ENCODE measurements around the gene SULT2B1. TPM values are rescaled to one million over a fixed set of nuclear protein-coding genes. Genes with fewer than 3 reads are reported as not detected.

The SULT2B1 gene
- polyA plus RNA-seq, 1 donor from 2014 or later, result not detected

- Histone ChIP-seq H3F3A (ENCODE audit: insufficient read depth, low read length, poor library complexity, severe bottlenecking) (no peaks in the 10 kb centered on the region), H3K4me3 (ENCODE audit: low read length) (no peak overlapping the region), H3K9ac (ENCODE audit: low read length) (no peak overlapping the region), H3K79me2 (replicated peaks; ENCODE audit: insufficient read depth, low read length) (peaks cover 10% of the 10 kb centered on the region), H2AFZ (ENCODE audit: low read depth, low read length) (no peak overlapping the region), H3K4me2 (ENCODE audit: low read length) (no peak overlapping the region), H3K36me3 (ENCODE audit: insufficient read depth, low read length) (no peaks in the 10 kb centered on the region), H3K9me3 (ENCODE audit: low read length) (no peaks in the 10 kb centered on the region), H3K27me3 (ENCODE audit: insufficient read depth, low read depth, low read length) (no peaks in the 10 kb centered on the region), H4K20me1 (ENCODE audit: insufficient read depth) (no peaks in the 10 kb centered on the region), H3K9me2 (ENCODE audit: insufficient read depth, low read length) (no peaks in the 10 kb centered on the region), H3K27ac (ENCODE audit: low read length) (no peak overlapping the region)
- no peak for TF ChIP-seq RAD21 (conservative IDR thresholded peaks at IDR 0.05)
- peak; percentile 19 for TF ChIP-seq SMC3 (conservative IDR thresholded peaks at IDR 0.05; ENCODE audit: poor library complexity)
- peak; percentile 49 for TF ChIP-seq CTCF (IDR thresholded peaks at IDR 0.05; ENCODE audit: poor library complexity, severe bottlenecking)
These were observed 45.7 kb upstream of the SULT2B1 start for GRCh38 chr19:48506138-48506733.

GRCh38 chr19:48507911-48508439 lies 44.0 kb upstream of the SULT2B1 start:
- no peaks in the 10 kb centered on the region for H4K20me1 ChIP-seq (ENCODE audit: insufficient read depth)
- H3K27ac ChIP-seq (ENCODE audit: low read length), result no peak overlapping the region
- no peak overlapping the region for H3K4me2 ChIP-seq (ENCODE audit: low read length)
- H2AFZ ChIP-seq (ENCODE audit: low read depth, low read length), result no peak overlapping the region
- no peaks in the 10 kb centered on the region for H3K9me3 ChIP-seq (ENCODE audit: low read length)
- no peaks in the 10 kb centered on the region for H3F3A ChIP-seq (ENCODE audit: insufficient read depth, low read length, poor library complexity, severe bottlenecking)
- peaks cover 10% of the 10 kb centered on the region for H3K79me2 ChIP-seq (replicated peaks; ENCODE audit: insufficient read depth, low read length)
- no peaks in the 10 kb centered on the region for H3K9me2 ChIP-seq (ENCODE audit: insufficient read depth, low read length)
- no peak overlapping the region for H3K4me3 ChIP-seq (ENCODE audit: low read length)
- H3K27me3 ChIP-seq (ENCODE audit: insufficient read depth, low read depth, low read length), result no peaks in the 10 kb centered on the region
- no peaks in the 10 kb centered on the region for H3K36me3 ChIP-seq (ENCODE audit: insufficient read depth, low read length)
- TF ChIP-seq EP300 (conservative IDR thresholded peaks at IDR 0.05; ENCODE audit: poor library complexity, severe bottlenecking) (no peak), CTCF (IDR thresholded peaks at IDR 0.05; ENCODE audit: poor library complexity, severe bottlenecking) (no peak), RAD21 (conservative IDR thresholded peaks at IDR 0.05) (no peak), EZH2 (IDR thresholded peaks at IDR 0.05; ENCODE audit: borderline replicate concordance, insufficient read depth, low read length, poor library complexity, severe bottlenecking) (no peak)
- no peak overlapping the region for H3K9ac ChIP-seq (ENCODE audit: low read length)

GRCh38 chr19:48508729-48509411 lies 43.1 kb upstream of the SULT2B1 start:
- no peaks in the 10 kb centered on the region for H3K27me3 ChIP-seq (ENCODE audit: insufficient read depth, low read depth, low read length)
- no peaks in the 10 kb centered on the region for H3F3A ChIP-seq (ENCODE audit: insufficient read depth, low read length, poor library complexity, severe bottlenecking)
- H3K9me3 ChIP-seq (ENCODE audit: low read length), result no peaks in the 10 kb centered on the region
- H3K27ac ChIP-seq (ENCODE audit: low read length), result no peak overlapping the region
- no peaks in the 10 kb centered on the region for H4K20me1 ChIP-seq (ENCODE audit: insufficient read depth)
- H2AFZ ChIP-seq (ENCODE audit: low read depth, low read length), result no peak overlapping the region
- no peak overlapping the region for H3K4me2 ChIP-seq (ENCODE audit: low read length)
- no peaks in the 10 kb centered on the region for H3K9me2 ChIP-seq (ENCODE audit: insufficient read depth, low read length)
- peaks cover 10% of the 10 kb centered on the region for H3K79me2 ChIP-seq (replicated peaks; ENCODE audit: insufficient read depth, low read length)
- H3K4me3 ChIP-seq (ENCODE audit: low read length), result peak overlapping the region; percentile 74
- no peak for TF ChIP-seq RAD21 (conservative IDR thresholded peaks at IDR 0.05)
- no peak for TF ChIP-seq CTCF (IDR thresholded peaks at IDR 0.05; ENCODE audit: poor library complexity, severe bottlenecking)
- TF ChIP-seq EP300 (conservative IDR thresholded peaks at IDR 0.05; ENCODE audit: poor library complexity, severe bottlenecking), result no peak
- TF ChIP-seq REST (IDR thresholded peaks at IDR 0.05; ENCODE audit: borderline replicate concordance), result no peak
- TF ChIP-seq TAF1 (IDR thresholded peaks at IDR 0.05; ENCODE audit: low read depth), result no peak
- TF ChIP-seq POLR2AphosphoS5 (IDR thresholded peaks at IDR 0.05), result no peak
- TF ChIP-seq SMC3 (conservative IDR thresholded peaks at IDR 0.05; ENCODE audit: poor library complexity), result no peak
- no peak for TF ChIP-seq MXI1 (conservative IDR thresholded peaks at IDR 0.05; ENCODE audit: poor library complexity, severe bottlenecking)
- no peak for TF ChIP-seq EZH2 (IDR thresholded peaks at IDR 0.05; ENCODE audit: borderline replicate concordance, insufficient read depth, low read length, poor library complexity, severe bottlenecking)
- no peaks in the 10 kb centered on the region for H3K36me3 ChIP-seq (ENCODE audit: insufficient read depth, low read length)
- no peak overlapping the region for H3K9ac ChIP-seq (ENCODE audit: low read length)

All from neural cell (in vitro differentiated cells).